Panc1 (cell line): ENCODE measurements around the gene ZNF521. TPM values are rescaled to one million over a fixed set of nuclear protein-coding genes. Genes with fewer than 3 reads are reported as not detected.

Experiments used
- ATAC-seq: fragments of 200-7000 bp; cut with Tn5 transposase; 2 replicates; pipeline ENCODE4 v1.9.1; 2020; ENCODE audit warnings: mild to moderate bottlenecking, moderate library complexity
- BruUV-seq: library from RNA; stranded (reverse); fragments of 400-500 nt; replicated peaks from 2 replicates; lab custom pipeline; 2021; lab: Mats Ljungman, UMichigan
- CTCF ChIA-PET: fragments of 300-600 bp; sonication (Branson Sonifier 250); formaldehyde crosslinking; loops from one replicate; lab custom pipeline; 2022; ENCODE audit warnings: antibody characterized with exemption; lab: Charles Lee
- POLR2A ChIA-PET: fragments of 300-600 bp; sonication (Branson Sonifier 250); formaldehyde crosslinking; loops from one replicate; lab custom pipeline; 2022; ENCODE audit warnings: antibody characterized with exemption; lab: Charles Lee
- DNase-seq: peaks from one replicate; pipeline ENCODE4 v3.0.0-alpha.2; 2010; ENCODE audit warnings: low read depth, low spot score
- H3K27ac ChIP-seq: 2 replicates; pipeline ENCODE4 v1.5.1; 2011; ENCODE audit warnings: mild to moderate bottlenecking, low read length, inconsistent platforms
- H3K27me3 ChIP-seq: fragments of 200-500 bp; sonication (Bioruptor generic); 2 replicates; pipeline ENCODE4 v1.6.0; 2014; ENCODE audit warnings: low read length, inconsistent platforms; ENCODE audit not compliant: control insufficient read depth, insufficient read depth
- H3K36me3 ChIP-seq: fragments of 200-500 bp; sonication (Bioruptor generic); 2 replicates; pipeline ENCODE4 v1.5.1; 2014; ENCODE audit warnings: inconsistent platforms, mild to moderate bottlenecking, low read length, moderate library complexity; ENCODE audit not compliant: control insufficient read depth, insufficient read depth
- H3K4me1 ChIP-seq: 2 replicates; pipeline ENCODE4 v1.5.1; 2011; ENCODE audit warnings: inconsistent platforms, mild to moderate bottlenecking, low read length, moderate library complexity; ENCODE audit not compliant: control insufficient read depth, insufficient read depth
- H3K4me3 ChIP-seq, 2 experiments: 2 replicates each; pipeline ENCODE4 v1.5.1; 2011 to 2012; ENCODE audit warnings: low read depth in 2 of 2, low read length in 2 of 2, mild to moderate bottlenecking in 2 of 2, inconsistent platforms in 1 of 2, moderate library complexity in 1 of 2
- H3K9me3 ChIP-seq: fragments of 200-500 bp; sonication (Bioruptor generic); 2 replicates; pipeline ENCODE4 v1.5.1; 2014; ENCODE audit warnings: low read depth, mild to moderate bottlenecking, inconsistent platforms, low read length, moderate library complexity; ENCODE audit not compliant: control insufficient read depth, insufficient read depth
- CTCF ChIP-seq: fragments of 450-650 bp; IDR thresholded peaks from 2 replicates; pipeline ENCODE4 v1.5.1; 2017; ENCODE audit warnings: mild to moderate bottlenecking
- POLR2AphosphoS5 ChIP-seq: IDR thresholded peaks from 2 replicates; pipeline ENCODE4 v1.6.1; 2012; ENCODE audit warnings: mild to moderate bottlenecking, low read depth, low read length, moderate library complexity
- REST ChIP-seq, 2 experiments: IDR thresholded peaks; 2 replicates each; pipeline ENCODE4 v1.6.1; 2011 to 2012; ENCODE audit warnings: low read depth in 2 of 2, control low read depth in 1 of 2, low read length in 1 of 2, mild to moderate bottlenecking in 1 of 2, moderate library complexity in 1 of 2; ENCODE audit not compliant: insufficient read depth in 1 of 2
- SIN3A ChIP-seq: IDR thresholded peaks from 2 replicates; pipeline ENCODE4 v1.6.1; 2012; ENCODE audit warnings: low read depth, mild to moderate bottlenecking, low read length, moderate library complexity, borderline replicate concordance; ENCODE audit not compliant: insufficient read depth
- TCF7L2 ChIP-seq: IDR thresholded peaks from 2 replicates; pipeline ENCODE4 v1.6.1; 2011; ENCODE audit warnings: mild to moderate bottlenecking, low read depth, low read length, inconsistent platforms
- in situ Hi-C: cut with HindIII; loops from 2 replicates; pipeline ENCODE4 v1.10.0; 2016; ENCODE audit warnings: low sequenced_read_pairs, low pct_unique_long_range_greater_than_20kb
- intact Hi-C: fragments of 100-400 bp; cut with micrococcal nuclease; formaldehyde crosslinking; loops from one replicate; pipeline ENCODE4 v1.10.0; 2022; ENCODE audit not compliant: unreplicated experiment
- total RNA-seq: library from RNA; stranded (reverse); gene quantifications from one replicate; pipeline ENCODE4 v1.2.1, GENCODE V29; 2021; ENCODE audit not compliant: unreplicated experiment

ZNF521 gene
- total RNA-seq, 1 experiment from 2014 or later = 0.15 TPM

- Histone ChIP-seq H3K27me3 (no peaks in the 10 kb centered on the region), H3K36me3 (no peaks in the 10 kb centered on the region), H3K4me3 (no peak overlapping the region), H3K27ac (no peak overlapping the region), H3K9me3 (no peaks in the 10 kb centered on the region), H3K4me1 (no peaks in the 10 kb centered on the region)
- TF ChIP-seq POLR2AphosphoS5 (no peak), REST (IDR thresholded peaks at IDR 0.05; ENCODE audit: insufficient read depth in 1 of 2, low read depth in 2 of 2, low read length in 1 of 2) (no peak), CTCF (no peak), SIN3A (no peak), TCF7L2 (no peak)
- ChIA-PET CTCF (no interaction called here), POLR2A (no interaction called here)
- in situ Hi-C loops (no loop called here), intact Hi-C loops (no loop called here)
- no TSS peak for BruUV-seq
- DNase-seq = no peak
- ATAC-seq = no peak
These were observed 251.5 kb downstream of the ZNF521 start for GRCh38 chr18:25100418-25100817.

GRCh38 chr18:25099895-25100294, 252.1 kb downstream of the ZNF521 start:
- ATAC-seq (no peak), DNase-seq (no peak)
- no peaks in the 10 kb centered on the region for H3K4me1 ChIP-seq
- H3K9me3 ChIP-seq = no peaks in the 10 kb centered on the region
- H3K27me3 ChIP-seq = no peaks in the 10 kb centered on the region
- ChIA-PET POLR2A (no interaction called here), CTCF (no interaction called here)
- H3K27ac ChIP-seq = no peak overlapping the region
- no TSS peak for BruUV-seq
- in situ Hi-C loops (no loop called here), intact Hi-C loops (no loop called here)
- H3K36me3 ChIP-seq = no peaks in the 10 kb centered on the region
- no peak for TF ChIP-seq SIN3A
- no peak for TF ChIP-seq REST (IDR thresholded peaks at IDR 0.05; ENCODE audit: insufficient read depth in 1 of 2, low read depth in 2 of 2, low read length in 1 of 2)
- no peak for TF ChIP-seq CTCF
- TF ChIP-seq TCF7L2 = no peak
- TF ChIP-seq POLR2AphosphoS5 = no peak
- H3K4me3 ChIP-seq = no peak overlapping the region
